ENCODE results near the gene ACSL5.

- no peak for TF ChIP-seq POLR2AphosphoS5 (IDR thresholded peaks at IDR 0.05; ENCODE audit: borderline replicate concordance, low read depth, low read length)
- TF ChIP-seq EZH2 (IDR thresholded peaks at IDR 0.05), result no peak
These were observed 41.9 kb upstream of the ACSL5 start for GRCh38 chr10:112332022-112332421.
